HUES48 (cell line): ENCODE results near the gene STT3A.

Experiments used
- H3K27ac ChIP-seq: one replicate; pipeline ENCODE4 v1.7.0; 2013; ENCODE audit warnings: low read depth, low read length, inconsistent platforms
- H3K27me3 ChIP-seq: 2 replicates; pipeline ENCODE4 v1.6.1; 2013; ENCODE audit warnings: mild to moderate bottlenecking, low read length; ENCODE audit not compliant: control insufficient read depth, insufficient read depth
- H3K36me3 ChIP-seq: 2 replicates; pipeline ENCODE4 v1.6.1; 2013; ENCODE audit warnings: low read length; ENCODE audit not compliant: control insufficient read depth, insufficient read depth
- H3K4me1 ChIP-seq: 2 replicates; pipeline ENCODE4 v1.6.1; 2013; ENCODE audit warnings: mild to moderate bottlenecking, low read length; ENCODE audit not compliant: control insufficient read depth, insufficient read depth
- H3K4me3 ChIP-seq: 2 replicates; pipeline ENCODE4 v1.5.1; 2013; ENCODE audit warnings: mild to moderate bottlenecking, low read depth, low read length
- H3K9ac ChIP-seq: 2 replicates; pipeline ENCODE4 v1.6.1; 2013; ENCODE audit warnings: mild to moderate bottlenecking, low read depth, low read length, moderate library complexity
- H3K9me3 ChIP-seq: 2 replicates; pipeline ENCODE4 v1.6.1; 2013; ENCODE audit warnings: low read length; ENCODE audit not compliant: control insufficient read depth, insufficient read depth

Gene STT3A

GRCh38 chr11:125662689-125663088 is 70.0 kb downstream of the STT3A start:
- no peak overlapping the region for H3K27ac ChIP-seq
- H3K9me3 ChIP-seq = no peaks in the 10 kb centered on the region
- no peak overlapping the region for H3K9ac ChIP-seq
- no peak overlapping the region for H3K4me3 ChIP-seq
- H3K36me3 ChIP-seq = peaks cover 78% of the 10 kb centered on the region
- no peaks in the 10 kb centered on the region for H3K4me1 ChIP-seq
- no peaks in the 10 kb centered on the region for H3K27me3 ChIP-seq

DNA sequence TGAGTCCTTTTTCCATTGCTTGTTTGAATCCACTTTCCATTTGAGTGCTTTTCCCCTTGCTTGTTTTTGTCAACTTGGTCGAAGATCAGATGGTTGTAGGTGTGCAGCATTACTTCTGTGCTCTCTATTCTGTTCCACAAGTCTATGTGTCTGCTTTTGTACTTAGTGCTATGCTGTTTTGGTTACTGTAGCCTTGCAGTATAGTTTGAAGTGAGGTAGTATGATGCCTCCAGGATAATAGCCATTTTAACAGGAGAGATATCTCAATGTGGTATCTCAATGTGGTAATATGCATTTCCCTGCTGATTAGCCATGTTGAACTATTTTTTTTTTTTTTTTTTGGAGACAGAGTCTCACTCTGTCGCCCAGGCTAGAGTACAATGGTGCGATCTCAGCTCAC is 71.3 kb downstream of the STT3A start:
- Histone ChIP-seq H3K36me3 (peaks cover 71% of the 10 kb centered on the region), H3K4me3 (no peak overlapping the region), H3K9ac (no peak overlapping the region), H3K27me3 (no peaks in the 10 kb centered on the region), H3K9me3 (no peaks in the 10 kb centered on the region), H3K4me1 (no peaks in the 10 kb centered on the region), H3K27ac (no peak overlapping the region)

DNA sequence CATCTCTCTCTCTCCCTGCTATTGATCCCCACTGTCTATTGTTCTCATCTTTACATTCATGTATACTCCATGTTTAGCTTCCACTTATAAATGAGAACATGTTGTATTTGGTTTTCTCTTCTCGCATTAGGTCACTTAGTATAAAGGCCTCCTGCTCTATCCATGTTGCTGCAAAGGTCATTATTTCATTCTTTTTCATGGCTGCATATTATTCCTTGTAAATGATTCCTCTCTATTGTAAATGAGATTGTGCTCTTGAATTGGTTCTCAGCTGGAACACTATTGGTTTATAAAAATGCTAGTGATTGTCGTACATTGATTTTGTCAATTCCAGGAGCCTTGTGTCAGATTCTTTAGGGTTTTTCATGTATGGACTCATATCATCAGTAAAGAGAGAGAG is 74.5 kb downstream of the STT3A start:
- Histone ChIP-seq H3K36me3 (peaks cover 64% of the 10 kb centered on the region), H3K9ac (no peak overlapping the region), H3K9me3 (no peaks in the 10 kb centered on the region)

DNA sequence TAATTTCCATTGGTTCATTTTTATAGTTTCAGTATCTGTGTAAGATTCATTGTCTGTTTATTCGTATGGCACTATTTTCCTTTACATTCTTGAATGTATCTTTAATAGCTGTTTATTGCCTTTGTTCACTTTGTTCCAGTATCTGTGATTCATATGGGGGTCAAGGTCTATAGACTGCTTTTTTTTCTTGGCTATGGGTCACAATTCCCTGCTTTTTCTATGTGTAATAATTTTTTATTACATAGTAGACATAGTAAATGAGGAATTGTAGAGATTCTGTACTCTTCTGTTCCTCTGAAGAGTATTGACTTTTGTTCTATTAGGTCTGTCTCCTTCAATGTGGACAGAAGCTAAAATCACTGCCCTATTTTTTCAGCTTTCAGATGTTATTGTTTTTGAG is 77.5 kb downstream of the STT3A start:
- no peaks in the 10 kb centered on the region for H3K9me3 ChIP-seq
- H3K27ac ChIP-seq = no peak overlapping the region
- H3K4me3 ChIP-seq = no peak overlapping the region
- H3K27me3 ChIP-seq = no peaks in the 10 kb centered on the region
- H3K9ac ChIP-seq = no peak overlapping the region
- peaks cover 57% of the 10 kb centered on the region for H3K36me3 ChIP-seq
- no peaks in the 10 kb centered on the region for H3K4me1 ChIP-seq

More for the DNA sequence above, 74.5 kb downstream of the STT3A start:
- Histone ChIP-seq H3K4me3 (no peak overlapping the region), H3K27ac (no peak overlapping the region), H3K4me1 (no peaks in the 10 kb centered on the region), H3K27me3 (no peaks in the 10 kb centered on the region)

DNA sequence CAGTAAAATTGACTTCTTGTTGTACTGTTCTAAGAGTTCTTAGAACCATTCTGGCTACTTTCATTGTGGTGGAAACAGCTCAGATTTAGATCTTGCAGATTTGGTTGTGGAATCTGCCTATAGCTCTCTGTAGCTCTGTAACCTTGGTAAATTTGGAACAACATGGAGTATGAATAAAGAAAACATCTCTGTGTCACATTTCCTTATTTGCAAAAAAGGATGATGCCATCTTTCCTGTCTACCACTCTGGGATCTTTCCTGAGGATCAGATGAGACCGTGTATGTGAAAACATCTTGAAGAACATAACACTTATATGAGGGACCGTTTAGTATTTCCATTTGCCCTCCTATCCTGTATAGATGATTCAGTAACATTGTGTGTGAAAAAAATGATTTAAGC is 78.9 kb downstream of the STT3A start:
- Histone ChIP-seq H3K9ac (no peak overlapping the region), H3K4me3 (no peak overlapping the region), H3K36me3 (peaks cover 66% of the 10 kb centered on the region), H3K27me3 (no peaks in the 10 kb centered on the region), H3K9me3 (no peaks in the 10 kb centered on the region), H3K4me1 (no peaks in the 10 kb centered on the region), H3K27ac (no peak overlapping the region)
